Activated naive CD8-positive, alpha-beta T cell treated with anti-CD3 and anti-CD28 coated beads for 36 hours (primary cell): ENCODE measurements around the gene USF1. TPM values are rescaled to one million over a fixed set of nuclear protein-coding genes. Genes with fewer than 3 reads are reported as not detected.
"Not testable (repeated sequence)": the region's sequence is repeated elsewhere in the genome, so short reads cannot be mapped to it uniquely, and the experiment has no call there.

Experiments
- DNase-seq: peaks from one replicate; pipeline ENCODE4 v3.0.0; 2021
- H3K27ac Mint-ChIP-seq: one replicate; pipeline ENCODE4 v1.8.0; 2022; ENCODE audit warnings: mild to moderate bottlenecking, moderate library complexity, mixed read lengths
- H3K27me3 Mint-ChIP-seq: one replicate; pipeline ENCODE4 v1.8.0; 2022; ENCODE audit warnings: mild to moderate bottlenecking, mixed read lengths
- H3K36me3 Mint-ChIP-seq: one replicate; pipeline ENCODE4 v1.8.0; 2021; ENCODE audit warnings: mild to moderate bottlenecking, mixed read lengths
- H3K4me1 Mint-ChIP-seq: one replicate; pipeline ENCODE4 v1.8.0; 2021; ENCODE audit warnings: mixed read lengths
- H3K4me3 Mint-ChIP-seq: one replicate; pipeline ENCODE4 v1.8.0; 2022; ENCODE audit warnings: mild to moderate bottlenecking, moderate library complexity, mixed read lengths
- H3K9me3 Mint-ChIP-seq: one replicate; pipeline ENCODE4 v1.8.0; 2022; ENCODE audit warnings: mixed read lengths
- total RNA-seq, 2 experiments: library from RNA; stranded (reverse); gene quantifications; one replicate each; pipeline ENCODE4 v1.2.3, GENCODE V29; 2021

The USF1 gene
- total RNA-seq, 2 experiments from 2014 or later, result 57.0 to 62.0 TPM

GRCh38 chr1:161001525-161001924 lies 44.3 kb downstream of the USF1 start:
- H3K36me3 Mint-ChIP-seq, result no peaks in the 10 kb centered on the region
- H3K27me3 Mint-ChIP-seq, result no peaks in the 10 kb centered on the region
- H3K4me3 Mint-ChIP-seq, result no peak overlapping the region
- H3K4me1 Mint-ChIP-seq, result peaks cover 2% of the 10 kb centered on the region
- H3K9me3 Mint-ChIP-seq, result no peaks in the 10 kb centered on the region
- DNase-seq, result no peak
- H3K27ac Mint-ChIP-seq, result no peak overlapping the region

DNA sequence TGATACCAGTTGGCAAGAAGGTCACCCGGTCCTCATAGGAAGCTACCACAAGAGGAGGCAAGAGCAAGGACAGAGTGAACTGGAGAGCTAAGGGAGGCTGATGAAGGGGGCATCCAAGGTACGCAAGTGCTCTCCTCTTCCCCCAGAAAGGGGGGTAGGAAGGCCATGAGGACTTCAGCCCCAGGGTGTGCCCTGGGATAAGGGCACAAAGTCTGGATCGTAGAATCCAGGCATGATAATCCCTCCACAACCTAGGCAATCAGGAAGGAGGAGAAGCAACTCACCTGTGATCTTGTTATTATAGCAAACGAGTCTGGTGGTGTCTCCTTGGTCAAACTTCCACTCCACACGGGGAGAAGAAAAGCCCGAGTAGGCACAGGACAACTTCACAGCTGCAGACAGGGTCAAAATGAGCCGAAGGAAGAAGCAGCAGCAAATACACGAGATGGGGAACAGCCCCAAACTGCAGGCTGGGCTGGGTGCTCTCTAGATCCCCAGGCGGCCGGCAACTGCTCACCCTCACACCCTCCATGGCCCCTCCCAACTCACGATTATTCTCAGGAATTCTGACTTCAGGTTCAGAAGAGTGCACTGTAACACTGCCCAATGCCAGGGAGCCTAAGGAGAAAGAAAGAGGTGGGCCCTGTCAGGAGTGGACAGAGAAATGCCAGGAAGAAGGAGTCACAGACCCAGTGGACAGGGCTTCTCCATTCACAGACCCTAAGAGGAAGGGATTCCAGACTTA lies 44.9 kb downstream of the USF1 start:
- Mint-ChIP-seq H3K27me3 (no peaks in the 10 kb centered on the region), H3K4me1 (peaks cover 6% of the 10 kb centered on the region), H3K36me3 (no peaks in the 10 kb centered on the region), H3K9me3 (no peaks in the 10 kb centered on the region), H3K27ac (no peak overlapping the region), H3K4me3 (no peak overlapping the region)
- no peak for DNase-seq

DNA sequence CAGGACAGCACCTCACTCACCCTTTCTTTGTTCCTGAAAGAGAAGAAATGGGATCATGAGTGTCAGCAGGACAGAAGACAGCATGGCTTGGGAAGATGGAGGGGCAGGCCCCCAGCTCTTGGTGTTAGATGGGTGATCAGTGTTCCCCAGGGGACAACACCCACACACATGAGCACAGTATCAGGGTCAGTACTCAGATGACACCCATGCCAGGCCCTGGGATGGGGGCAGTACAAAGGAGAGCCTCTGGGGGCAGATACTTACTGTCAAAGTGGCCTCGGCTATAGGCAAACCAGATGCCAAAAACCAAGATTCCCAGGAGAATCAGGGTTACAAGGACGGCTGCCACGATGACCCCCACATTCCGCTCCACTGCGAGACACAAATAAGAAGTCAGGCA lies 46.4 kb downstream of the USF1 start:
- Mint-ChIP-seq H3K27me3 (no peaks in the 10 kb centered on the region), H3K4me1 (peaks cover 16% of the 10 kb centered on the region), H3K36me3 (no peaks in the 10 kb centered on the region), H3K27ac (no peak overlapping the region), H3K4me3 (no peak overlapping the region), H3K9me3 (no peaks in the 10 kb centered on the region)
- DNase-seq, result no peak

DNA sequence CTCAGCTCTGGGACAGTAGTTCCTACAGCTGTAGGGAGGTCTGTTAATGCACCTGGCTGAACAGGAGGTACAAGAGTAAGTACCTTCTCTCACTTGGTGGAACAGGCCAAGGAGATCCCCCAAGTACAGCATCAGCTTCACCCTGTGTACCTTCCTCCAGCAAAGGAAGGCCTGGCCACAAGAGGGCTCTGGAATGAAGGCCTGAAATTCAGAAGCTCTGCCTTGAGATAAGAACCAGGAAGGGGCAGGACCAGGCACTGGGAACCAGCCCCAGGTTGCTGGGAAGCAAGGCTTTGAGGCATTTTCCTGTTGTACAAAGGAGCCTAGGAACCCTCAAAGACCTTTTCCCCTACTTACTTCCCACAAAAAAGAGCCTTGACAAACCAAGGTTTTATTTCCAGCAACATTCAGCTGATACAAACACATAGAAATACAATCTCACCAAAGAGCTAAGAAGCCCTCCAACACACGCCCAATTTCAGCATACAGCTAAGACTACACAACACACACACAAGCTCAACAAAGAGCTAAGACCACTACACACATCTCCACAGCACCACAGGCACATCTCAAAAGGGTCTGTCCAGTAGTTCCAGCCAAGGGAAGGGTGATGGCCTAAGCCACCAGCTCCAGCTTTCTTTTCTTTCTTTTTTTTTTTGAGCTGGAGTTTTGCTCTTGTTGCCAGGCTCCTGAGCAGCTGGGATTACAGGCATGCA lies 48.3 kb downstream of the USF1 start:
- H3K9me3 Mint-ChIP-seq, result no peaks in the 10 kb centered on the region
- H3K36me3 Mint-ChIP-seq, result no peaks in the 10 kb centered on the region
- peaks cover 21% of the 10 kb centered on the region for H3K4me1 Mint-ChIP-seq
- H3K27me3 Mint-ChIP-seq, result no peaks in the 10 kb centered on the region
- DNase-seq, result peak; percentile 37
- no peak overlapping the region for H3K4me3 Mint-ChIP-seq
- no peak overlapping the region for H3K27ac Mint-ChIP-seq

DNA sequence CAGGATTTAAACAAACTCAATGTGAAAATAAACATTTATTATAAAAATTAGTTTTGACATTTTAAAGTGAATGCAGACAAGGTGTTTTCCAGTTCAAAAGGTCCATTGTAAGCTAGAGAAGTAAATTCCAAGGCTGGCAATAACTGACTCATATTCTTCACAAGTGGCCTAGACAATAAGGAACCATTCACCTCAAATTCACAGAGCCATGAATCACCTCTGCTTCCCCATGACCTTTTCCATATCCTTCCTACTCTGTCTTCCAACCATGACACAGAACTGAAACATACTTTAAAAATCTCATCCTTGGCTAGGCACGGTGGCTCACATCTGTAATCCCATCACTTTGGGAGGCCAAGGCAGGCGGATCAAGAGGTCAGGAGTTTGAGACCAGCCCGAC lies 49.6 kb downstream of the USF1 start:
- no peak overlapping the region for H3K27ac Mint-ChIP-seq
- no peak for DNase-seq
- no peaks in the 10 kb centered on the region for H3K36me3 Mint-ChIP-seq
- no peaks in the 10 kb centered on the region for H3K27me3 Mint-ChIP-seq
- H3K4me1 Mint-ChIP-seq, result peaks cover 21% of the 10 kb centered on the region
- H3K9me3 Mint-ChIP-seq, result no peaks in the 10 kb centered on the region
- H3K4me3 Mint-ChIP-seq, result no peak overlapping the region

- Mint-ChIP-seq H3K27ac (no peak overlapping the region), H3K27me3 (no peaks in the 10 kb centered on the region), H3K4me1 (peaks cover 29% of the 10 kb centered on the region), H3K4me3 (no peak overlapping the region), H3K9me3 (no peaks in the 10 kb centered on the region), H3K36me3 (no peaks in the 10 kb centered on the region)
- DNase-seq, result no peak
These were observed 52.1 kb downstream of the USF1 start for GRCh38 chr1:160993544-160994193.

GRCh38 chr1:160992036-160992435 lies 53.7 kb downstream of the USF1 start:
- not testable (repeated sequence) for H3K36me3 Mint-ChIP-seq, DNase-seq, H3K9me3 Mint-ChIP-seq, H3K4me3 Mint-ChIP-seq, H3K27me3 Mint-ChIP-seq, H3K27ac Mint-ChIP-seq
- peaks cover 26% of the 10 kb centered on the region for H3K4me1 Mint-ChIP-seq

Other genes starting within 250 kb of the USF1 start
- gene LY9, start 249.8 kb downstream of the USF1 start, total RNA-seq, result 10 to 100 TPM; 28.3 to 29.0 TPM
- gene CD244, start 183.1 kb downstream of the USF1 start, total RNA-seq, result under 1 TPM; 0.28 to 0.37 TPM
- gene ITLN1, start 160.8 kb downstream of the USF1 start, total RNA-seq, result not detected
- not detected for gene ITLN2, start 91.2 kb downstream of the USF1 start, total RNA-seq
- 10 to 100 TPM; 12.8 to 13.4 TPM for gene F11R, start 24.8 kb downstream of the USF1 start, total RNA-seq
- 10 to 100 TPM; 44.8 to 45.7 TPM for gene TSTD1, start 7.0 kb downstream of the USF1 start, total RNA-seq
- gene ARHGAP30, start 23.9 kb upstream of the USF1 start, total RNA-seq, result 100 to 1,000 TPM; 146 to 157 TPM
- under 1 TPM; 0.12 to 0.16 TPM for gene NECTIN4, start 43.6 kb upstream of the USF1 start, total RNA-seq
- under 1 TPM; 0.33 to 0.46 TPM for gene KLHDC9, start 52.4 kb upstream of the USF1 start, total RNA-seq
- 100 to 1,000 TPM; 141 to 148 TPM for gene PFDN2, start 72.1 kb upstream of the USF1 start, total RNA-seq
- gene NIT1, start 72.1 kb upstream of the USF1 start, total RNA-seq, result 10 to 100 TPM; 34.3 to 39.3 TPM
- 10 to 100 TPM; 37.4 to 38.7 TPM for gene DEDD, start 86.7 kb upstream of the USF1 start, total RNA-seq
- gene UFC1, start 108.0 kb upstream of the USF1 start, total RNA-seq, result 10 to 100 TPM; 89.9 to 92.8 TPM
- 10 to 100 TPM; 24.2 to 25.4 TPM for gene USP21, start 113.5 kb upstream of the USF1 start, total RNA-seq
- 10 to 100 TPM; 20.1 to 20.8 TPM for gene PPOX, start 120.4 kb upstream of the USF1 start, total RNA-seq
- gene B4GALT3, start 131.5 kb upstream of the USF1 start, total RNA-seq, result 10 to 100 TPM; 49.5 to 53.9 TPM
- 1 to 10 TPM; 2.5 to 3.8 TPM for gene ADAMTS4, start 153.1 kb upstream of the USF1 start, total RNA-seq
- 10 to 100 TPM; 87.7 to 95.8 TPM for gene NDUFS2, start 156.4 kb upstream of the USF1 start, total RNA-seq
- gene FCER1G, start 169.3 kb upstream of the USF1 start, total RNA-seq, result 1 to 10 TPM; 1.2 to 3.0 TPM
- not detected for gene APOA2, start 177.7 kb upstream of the USF1 start, total RNA-seq
- gene TOMM40L, start 180.1 kb upstream of the USF1 start, total RNA-seq, result 10 to 100 TPM; 26.3 to 26.4 TPM
- gene NR1I3, start 192.2 kb upstream of the USF1 start, total RNA-seq, result not detected
- under 1 TPM; 0.39 to 0.80 TPM for gene PCP4L1, start 212.8 kb upstream of the USF1 start, total RNA-seq